Pancreas (tissue), 10 donors: ENCODE data around the gene ARHGEF5. TPM values are rescaled to one million over a fixed set of nuclear protein-coding genes. Genes with fewer than 3 reads are reported as not detected.

Experiments
- ATAC-seq, 4 donors: fragments of 200-7000 bp; cut with Tn5 transposase; one replicate each; pipeline versions ENCODE4 v1.8.0 to v1.9.1; 2020; ENCODE audit warnings: mild to moderate bottlenecking in 4 of 4, moderate library complexity in 4 of 4
- DNase-seq, 6 donors: peaks; one replicate each; pipeline ENCODE4 v3.0.0-alpha.2; 2020
- FAIRE-seq: peaks from 2 replicates; lab custom pipeline; 2012; peaks lifted over from hg19 to GRCh38; lab: Jason Lieb, UNC
- H3K27ac ChIP-seq, 4 donors: fragments of 200-600 bp; sonication (generic); 1 replicate in 3 of 4; 2 replicates in 1 of 4; pipeline versions ENCODE4 v1.5.0 to v1.8.0; 2020
- H3K27me3 ChIP-seq, 4 donors: fragments of 200-600 bp; one replicate each; pipeline ENCODE4 v1.8.0; 2021
- H3K36me3 ChIP-seq, 3 donors: fragments of 200-600 bp; sonication (generic) in 1 of 3; one replicate each; pipeline versions ENCODE4 v1.5.0 to v1.8.0; 2020 to 2021
- H3K4me1 ChIP-seq, 3 donors: fragments of 200-600 bp; one replicate each; pipeline ENCODE4 v1.8.0; 2021
- H3K4me3 ChIP-seq, 4 donors: fragments of 200-600 bp; sonication (generic) in 2 of 4; one replicate each; pipeline versions ENCODE4 v1.5.0 to v1.8.0; 2020 to 2021
- H3K9me3 ChIP-seq, 4 donors: fragments of 200-600 bp; one replicate each; pipeline ENCODE4 v1.8.0; 2021
- CTCF ChIP-seq, 4 donors: fragments of 200-600 bp; sonication (generic) in 3 of 4; IDR thresholded peaks; one replicate each; pipeline versions ENCODE4 v1.5.0 to v1.8.0; 2021; ENCODE audit warnings: antibody characterized with exemption in 4 of 4
- WGBS, 2 donors: extraction: QIAGEN DNeasy Blood & Tissue Kit; methylation state at CpG; one replicate each; pipeline ENCODE4 v1.1.7; 2013; 5-methylcytosine and 5-hydroxymethylcytosine counted together
- intact Hi-C, 3 donors: fragments of 100-400 bp; cut with DNase I; formaldehyde crosslinking; loops; one replicate each; pipeline versions ENCODE4 v1.11.1 to v1.14.2; 2022
- polyA plus RNA-seq, 2 donors: library from polyadenylated mRNA; stranded (reverse); fragments of 200-250 nt; gene quantifications; one replicate each; pipeline ENCODE4 v1.2.3, GENCODE V29; 2013
- total RNA-seq, 6 donors: library from RNA; stranded (reverse); fragmentation: NEBNext Ultra II Directional in 4 of 6; extraction: Animal tissue kit (Norgen Biotek cat#: 25700) in 4 of 6; gene quantifications; one replicate each; pipeline versions ENCODE4 v1.2.1 to v1.2.4, GENCODE V29; 2021 to 2023
- donor health status: healthy with polysubstance abuse.
- donor health status: DM: no; HTN: no; CAD: no; lungs with moderate emphysema.
- donor health status: DM: no; HTN: no; CAD: no.
- donor health status: control.
- donor health status: control.
- donor health status: Bipolar disorder and iron deficiency.
- donor health status: DM: yes; HTN: yes; CAD: no.
- donor health status: DM: no; HTN: no; CAD: no.
- donor health status: DM: no; HTN: no; CAD: no.
- donor health status: DM: yes; HTN: yes; CAD: no.

Gene ARHGEF5
- total and polyA plus RNA-seq, 8 donors, result 8.4 to 28.4 (median 15.7) TPM

DNA sequence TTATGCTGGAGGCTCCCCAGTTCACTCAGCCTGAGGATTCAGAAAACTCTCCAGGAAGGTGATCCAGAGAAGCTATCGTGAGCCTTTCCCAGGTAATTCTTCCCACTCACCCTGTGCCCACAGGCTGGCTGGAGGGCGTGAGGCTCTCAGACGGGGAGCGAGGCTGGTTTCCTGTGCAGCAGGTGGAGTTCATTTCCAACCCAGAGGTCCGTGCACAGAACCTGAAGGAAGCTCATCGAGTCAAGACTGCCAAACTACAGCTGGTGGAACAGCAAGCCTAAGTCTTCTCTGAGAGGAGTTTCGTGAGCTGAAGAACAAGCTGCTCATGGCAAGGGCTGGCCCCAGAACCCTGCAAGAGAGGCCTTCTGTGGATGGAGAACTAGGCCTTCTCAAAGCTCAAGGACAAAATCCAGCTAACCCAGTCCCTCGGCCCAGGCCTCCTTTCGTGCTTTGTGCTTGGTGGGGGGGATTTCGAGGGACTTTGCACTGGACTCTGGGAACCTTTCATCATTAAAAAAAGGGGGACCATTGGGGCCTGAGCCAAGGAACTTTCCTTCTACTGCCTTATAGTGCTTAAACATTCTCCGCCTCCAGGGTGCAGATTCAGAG lies 24.7 kb downstream of the ARHGEF5 start:
- FAIRE-seq, result no peak
- intact Hi-C loops, result no loop called here

DNA sequence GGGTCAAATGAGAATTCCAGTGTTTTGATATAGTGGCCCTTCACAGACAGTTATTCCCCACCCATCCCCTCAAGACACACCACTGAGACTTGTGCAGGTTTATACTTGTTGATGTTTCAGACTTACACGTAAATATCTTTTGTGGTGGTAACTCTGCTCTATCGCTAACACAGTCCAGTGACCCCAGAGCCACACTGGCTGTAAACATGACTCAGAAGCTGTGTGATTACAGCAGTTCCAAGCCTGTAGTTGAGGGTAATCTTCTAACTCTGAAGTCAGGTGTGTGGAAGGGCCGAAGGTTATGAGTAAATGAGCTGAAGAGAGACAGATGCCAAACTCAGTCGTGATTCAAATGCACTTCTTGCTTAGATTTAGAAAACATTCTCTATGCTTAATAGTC lies 28.9 kb downstream of the ARHGEF5 start:
- Histone ChIP-seq H3K4me3 (no peak overlapping the region), H3K27ac (no peak overlapping the region), H3K36me3 (peaks cover 0 to under 1% (median 0%) of the 10 kb centered on the region in 3 donors), H3K9me3 (no peaks in the 10 kb centered on the region), H3K27me3 (no peaks in the 10 kb centered on the region), H3K4me1 (no peaks in the 10 kb centered on the region)
- ATAC-seq, result peak in 2 of 4 donors; percentile 45 to 49
- intact Hi-C loops, result no loop called here
- no peak for TF ChIP-seq CTCF (IDR thresholded peaks at IDR 0.05)
- FAIRE-seq, result no peak
- WGBS, 2 donors, result 50 to 56% methylated on average over 4 of the region's 4 CpGs
- DNase-seq, result no peak

More for the DNA sequence above, 24.7 kb downstream of the ARHGEF5 start:
- Histone ChIP-seq H3K27ac (no peak overlapping the region), H3K4me1 (no peaks in the 10 kb centered on the region), H3K36me3 (peaks cover 0 to 18% (median 0%) of the 10 kb centered on the region in 3 donors), H3K27me3 (no peaks in the 10 kb centered on the region), H3K4me3 (no peak overlapping the region), H3K9me3 (no peaks in the 10 kb centered on the region)
- WGBS, 2 donors, result 93 to 96% methylated on average over 11 of the region's 11 CpGs
- TF ChIP-seq CTCF (IDR thresholded peaks at IDR 0.05), result no peak
- ATAC-seq (no peak), DNase-seq (no peak)

DNA sequence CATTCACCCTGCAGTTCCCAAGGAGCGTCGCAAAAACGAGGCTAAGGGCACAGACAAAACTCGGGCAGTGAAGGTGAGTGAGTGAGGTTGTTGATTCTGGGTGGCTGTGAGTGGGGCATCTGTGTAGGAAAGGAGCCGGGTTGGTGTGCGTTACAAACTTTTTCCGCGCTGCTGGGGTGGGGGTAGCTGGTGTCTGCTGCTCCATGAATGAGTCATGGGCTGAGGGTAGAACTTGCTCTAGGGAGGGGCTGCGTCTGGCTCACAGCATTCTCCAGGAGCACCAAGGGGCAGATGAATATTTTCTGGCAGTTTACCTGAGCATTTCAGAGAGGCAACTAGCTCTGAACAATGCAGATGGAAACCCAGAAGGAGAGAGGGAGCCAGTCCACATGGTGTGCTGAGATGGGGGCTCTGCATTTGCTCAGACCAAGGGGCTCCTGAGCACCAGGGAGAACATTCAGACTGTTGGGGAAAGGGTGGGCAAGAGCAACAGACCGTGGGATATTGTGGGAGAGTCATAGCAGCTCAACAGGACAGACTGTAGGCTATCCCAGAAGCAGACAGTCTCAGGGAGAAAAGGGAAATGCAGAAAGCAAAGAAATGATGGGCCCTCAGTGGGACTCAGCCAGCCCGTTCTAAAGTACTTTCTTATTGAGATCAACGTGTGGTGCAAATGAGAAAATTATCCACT lies 29.5 kb downstream of the ARHGEF5 start:
- ATAC-seq (peak in 1 of 4 donors; percentile 30), DNase-seq (no peak), FAIRE-seq (no peak)
- Histone ChIP-seq H3K27ac (no peak overlapping the region), H3K4me1 (no peaks in the 10 kb centered on the region), H3K27me3 (no peaks in the 10 kb centered on the region), H3K4me3 (no peak overlapping the region), H3K9me3 (no peaks in the 10 kb centered on the region), H3K36me3 (no peaks in the 10 kb centered on the region)
- TF ChIP-seq CTCF (IDR thresholded peaks at IDR 0.05), result no peak
- 50 to 67% methylated on average over 12 of the region's 12 CpGs for WGBS, 2 donors
- intact Hi-C loops, result no loop called here

DNA sequence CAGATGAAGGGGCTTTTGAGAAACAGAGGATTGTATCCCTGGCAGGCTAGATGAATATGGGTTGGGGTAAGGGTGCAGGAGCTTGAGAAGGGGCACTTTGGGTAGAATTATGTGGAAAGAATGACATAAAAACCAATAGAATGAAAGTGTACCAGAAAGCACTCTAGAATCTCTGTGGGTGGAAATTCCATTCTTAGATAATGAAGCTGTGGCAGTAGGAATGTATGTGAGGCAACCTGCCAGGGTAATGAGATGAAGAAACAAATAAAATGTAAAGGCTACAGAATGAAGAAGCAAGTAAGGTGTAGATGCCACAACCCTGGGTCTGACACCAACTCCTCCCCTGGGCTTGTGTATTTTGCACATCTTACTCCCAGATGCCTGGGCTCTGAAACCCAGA lies 31.5 kb downstream of the ARHGEF5 start:
- FAIRE-seq, result no peak

More for the DNA sequence above, 31.5 kb downstream of the ARHGEF5 start:
- Histone ChIP-seq H3K4me3 (no peak overlapping the region), H3K4me1 (no peaks in the 10 kb centered on the region), H3K9me3 (no peaks in the 10 kb centered on the region), H3K27ac (no peak overlapping the region), H3K27me3 (no peaks in the 10 kb centered on the region), H3K36me3 (no peaks in the 10 kb centered on the region)
- DNase-seq (no peak), ATAC-seq (no peak)
- TF ChIP-seq CTCF (IDR thresholded peaks at IDR 0.05), result no peak
- intact Hi-C loops, result no loop called here
